Liver (tissue), 9 donors: ENCODE measurements around the gene APIP. TPM values are rescaled to one million over a fixed set of nuclear protein-coding genes. Genes with fewer than 3 reads are reported as not detected.
A peak's percentile ranks its signal among the peaks of the same experiment; 100 is the strongest.

Experiments
- DNase-seq: peaks from one replicate; pipeline ENCODE4 v3.0.0-alpha.2; 2017; ENCODE audit warnings: low spot score
- H3K27ac ChIP-seq, 2 donors: one replicate each; pipeline ENCODE4 v1.7.0; 2013; ENCODE audit warnings: inconsistent platforms in 2 of 2, low read length in 2 of 2, control low read depth in 1 of 2, low read depth in 1 of 2, mild to moderate bottlenecking in 1 of 2
- H3K27me3 ChIP-seq, 4 donors: one replicate each; pipeline versions ENCODE4 v1.6.1 to v1.7.0; 2013; ENCODE audit warnings: low read length in 3 of 4, inconsistent platforms in 1 of 4, mild to moderate bottlenecking in 1 of 4, moderate library complexity in 1 of 4; ENCODE audit not compliant: control insufficient read depth in 4 of 4, insufficient read depth in 4 of 4
- H3K36me3 ChIP-seq, 4 donors: one replicate each; pipeline versions ENCODE4 v1.6.1 to v1.7.0; 2013; ENCODE audit warnings: low read length in 3 of 4, mild to moderate bottlenecking in 3 of 4, low read depth in 1 of 4, moderate library complexity in 1 of 4; ENCODE audit not compliant: control insufficient read depth in 4 of 4, insufficient read depth in 3 of 4
- H3K4me1 ChIP-seq, 4 donors: one replicate each; pipeline versions ENCODE4 v1.6.1 to v1.7.0; 2013; ENCODE audit warnings: low read length in 3 of 4, mild to moderate bottlenecking in 3 of 4, moderate library complexity in 1 of 4; ENCODE audit not compliant: control insufficient read depth in 4 of 4, insufficient read depth in 4 of 4
- H3K4me3 ChIP-seq, 3 donors: one replicate each; pipeline versions ENCODE4 v1.6.1 to v1.7.0; 2013; ENCODE audit warnings: low read length in 3 of 3, control low read depth in 1 of 3, low read depth in 1 of 3, mild to moderate bottlenecking in 1 of 3
- H3K9ac ChIP-seq, 2 donors: one replicate each; pipeline ENCODE4 v1.7.0; 2013; ENCODE audit warnings: low read length in 2 of 2, mild to moderate bottlenecking in 2 of 2, moderate library complexity in 2 of 2, control low read depth in 1 of 2, low read depth in 1 of 2
- H3K9me3 ChIP-seq, 4 donors: one replicate each; pipeline versions ENCODE4 v1.6.1 to v1.7.0; 2013; ENCODE audit warnings: low read length in 3 of 4; ENCODE audit not compliant: control insufficient read depth in 4 of 4
- CTCF ChIP-seq: fragments of 150-350 bp; IDR thresholded peaks from 2 replicates; pipeline ENCODE4 v1.5.1; 2017; ENCODE audit warnings: improper control_type of control experiment, low read depth, low read length; ENCODE audit not compliant: missing input control
- EGR1 ChIP-seq, 2 donors: IDR thresholded peaks; 2 replicates each; pipeline ENCODE4 v1.6.1; 2016 to 2018; ENCODE audit warnings: antibody characterized with exemption in 2 of 2, low read depth in 2 of 2
- FOXA1 ChIP-seq: IDR thresholded peaks from 2 replicates; pipeline ENCODE4 v1.6.1; 2016; ENCODE audit warnings: antibody characterized with exemption
- FOXA2 ChIP-seq: IDR thresholded peaks from 2 replicates; pipeline ENCODE4 v1.6.1; 2016; ENCODE audit warnings: antibody characterized with exemption
- GABPA ChIP-seq, 2 donors: IDR thresholded peaks in 1 of 2; conservative IDR thresholded peaks in 1 of 2; 2 replicates each; pipeline ENCODE4 v1.6.1; 2016; ENCODE audit warnings: antibody characterized with exemption in 2 of 2, mild to moderate bottlenecking in 1 of 2, moderate library complexity in 1 of 2
- HNF4A ChIP-seq, 2 donors: conservative IDR thresholded peaks; 2 replicates each; pipeline ENCODE4 v1.6.1; 2016; ENCODE audit warnings: antibody characterized with exemption in 2 of 2, mild to moderate bottlenecking in 2 of 2
- HNF4G ChIP-seq: IDR thresholded peaks from 2 replicates; pipeline ENCODE4 v1.6.1; 2016; ENCODE audit warnings: antibody characterized with exemption
- JUND ChIP-seq, 2 donors: IDR thresholded peaks; 2 replicates each; pipeline ENCODE4 v1.6.1; 2016; ENCODE audit warnings: antibody characterized with exemption in 2 of 2
- MAX ChIP-seq: IDR thresholded peaks from 2 replicates; pipeline ENCODE4 v1.6.1; 2016; ENCODE audit warnings: antibody characterized with exemption
- NR2F2 ChIP-seq: IDR thresholded peaks from 2 replicates; pipeline ENCODE4 v1.6.1; 2016; ENCODE audit warnings: antibody characterized with exemption
- RAD21 ChIP-seq, 2 donors: IDR thresholded peaks; 2 replicates each; pipeline ENCODE4 v1.6.1; 2016; ENCODE audit warnings: antibody characterized with exemption in 2 of 2, mild to moderate bottlenecking in 2 of 2
- RXRA ChIP-seq, 2 donors: IDR thresholded peaks; 2 replicates each; pipeline ENCODE4 v1.6.1; 2017 to 2018; ENCODE audit warnings: antibody characterized with exemption in 2 of 2, mild to moderate bottlenecking in 1 of 2
- SP1 ChIP-seq: IDR thresholded peaks from 2 replicates; pipeline ENCODE4 v1.6.1; 2018; ENCODE audit warnings: antibody characterized with exemption, mild to moderate bottlenecking
- TAF1 ChIP-seq: conservative IDR thresholded peaks from 2 replicates; pipeline ENCODE4 v1.6.1; 2016; ENCODE audit warnings: antibody characterized with exemption, mild to moderate bottlenecking
- YY1 ChIP-seq: IDR thresholded peaks from 2 replicates; pipeline ENCODE4 v1.6.1; 2016; ENCODE audit warnings: antibody characterized with exemption, mild to moderate bottlenecking
- ZBTB33 ChIP-seq: IDR thresholded peaks from 2 replicates; pipeline ENCODE4 v1.6.1; 2016; ENCODE audit warnings: antibody characterized with exemption
- WGBS: extraction: QIAGEN DNeasy Blood & Tissue Kit; methylation state at CpG from one replicate; pipeline ENCODE4 v1.1.7; 2013; 5-methylcytosine and 5-hydroxymethylcytosine counted together
- polyA plus RNA-seq, 2 donors: library from polyadenylated mRNA; stranded (reverse) in 1 of 2; unstranded in 1 of 2; fragments of 200-250 nt in 1 of 2; fragments of >200 nt in 1 of 2; fragmentation: Nextera tagmentation in 1 of 2; extraction: Ambion mirVana in 1 of 2; gene quantifications; one replicate each; pipeline versions ENCODE4 v1.2.1 to v1.2.3, GENCODE V29; 2013 to 2015
- total RNA-seq, 2 donors: library from RNA; depleted of rRNA; stranded (reverse); fragments of >200 nt; gene quantifications; one replicate each; pipeline ENCODE4 v1.2.3, GENCODE V29; 2014
- TF ChIP-seq, protein P1 (sequence below): IDR thresholded peaks from 2 replicates; pipeline ENCODE4 v1.6.1; 2016; ENCODE audit warnings: antibody characterized with exemption
- TF ChIP-seq, protein P2 (sequence below): IDR thresholded peaks from 2 replicates; pipeline ENCODE4 v1.6.1; 2016; ENCODE audit warnings: antibody characterized with exemption, mild to moderate bottlenecking
- donor health status: healthy.
- donor health status: healthy.
- donor health status: healthy.
- donor health status: healthy.
- donor health status: healthy.

Gene APIP
- total and polyA plus RNA-seq, 4 donors: 13.4 to 26.3 (median 16.5) TPM

DNA sequence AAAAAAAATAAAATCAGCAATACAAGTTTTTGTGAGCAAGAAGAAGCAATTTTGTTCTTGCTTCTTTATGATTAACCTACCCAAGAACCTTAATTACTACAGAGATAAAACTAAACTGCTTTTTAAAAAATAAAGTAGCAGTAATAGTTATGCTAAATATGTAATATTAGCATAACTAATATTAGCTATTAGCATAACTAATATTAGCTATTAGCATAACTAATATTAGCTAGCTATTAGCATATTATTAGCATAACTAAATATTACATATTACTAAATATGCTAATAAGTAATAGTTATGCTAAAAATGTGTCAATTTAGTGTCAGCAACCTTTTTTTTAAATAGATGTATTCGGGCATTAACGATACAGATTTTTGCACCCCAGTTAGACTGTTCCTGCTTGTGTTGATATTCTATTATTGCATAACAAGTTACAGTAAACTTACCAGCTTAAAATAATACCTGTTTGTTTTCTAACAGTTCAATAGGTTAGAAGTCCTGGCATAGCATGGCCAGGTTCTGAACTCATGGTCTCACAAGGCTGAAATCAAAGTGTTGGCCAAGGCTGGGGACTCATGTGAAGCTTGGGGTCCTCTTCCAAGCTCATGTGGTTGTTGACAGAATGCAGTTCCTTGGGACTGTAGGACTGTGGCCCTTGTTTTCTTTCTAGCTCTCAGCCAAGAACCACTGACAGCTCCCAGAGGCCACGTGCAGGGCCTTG, 48.6 kb upstream of the APIP start:
- H3K4me3 ChIP-seq: no peak overlapping the region
- no peak for DNase-seq
- H3K9ac ChIP-seq: no peak overlapping the region
- H3K9me3 ChIP-seq: no peaks in the 10 kb centered on the region
- peaks cover 6 to 11% (median 8%) of the 10 kb centered on the region in 4 donors for H3K4me1 ChIP-seq
- TF ChIP-seq RXRA (IDR thresholded peaks at IDR 0.05): peak; percentile 30 to 51
- peak; percentile 44 to 59 for TF ChIP-seq HNF4A (conservative IDR thresholded peaks at IDR 0.05)
- TF ChIP-seq FOXA2: no peak
- H3K36me3 ChIP-seq: peaks cover 0 to 8% (median under 1%) of the 10 kb centered on the region in 4 donors
- 44% methylated on average over 3 of the region's 3 CpGs for WGBS
- no peak overlapping the region for H3K27ac ChIP-seq
- no peaks in the 10 kb centered on the region for H3K27me3 ChIP-seq

- Histone ChIP-seq H3K4me3 (no peak overlapping the region), H3K9ac (no peak overlapping the region), H3K27me3 (no peaks in the 10 kb centered on the region), H3K4me1 (peaks cover 3 to 7% (median 5%) of the 10 kb centered on the region in 4 donors), H3K9me3 (no peaks in the 10 kb centered on the region), H3K36me3 (peaks cover 0 to 8% (median under 1%) of the 10 kb centered on the region in 4 donors), H3K27ac (no peak overlapping the region)
- TF ChIP-seq GABPA (IDR thresholded peaks at IDR 0.05 in 1 of 2, conservative IDR thresholded peaks at IDR 0.05 in 1 of 2) (no peak), MAX (no peak), RXRA (IDR thresholded peaks at IDR 0.05) (no peak), CTCF (no peak), FOXA1 (no peak), JUND (IDR thresholded peaks at IDR 0.05) (no peak), NR2F2 (no peak), HNF4A (conservative IDR thresholded peaks at IDR 0.05) (no peak), HNF4G (no peak), SP1 (no peak), ZBTB33 (no peak), RAD21 (IDR thresholded peaks at IDR 0.05) (no peak), YY1 (no peak), TAF1 (no peak), FOXA2 (no peak), EGR1 (IDR thresholded peaks at IDR 0.05; ENCODE audit: low read depth in 2 of 2) (no peak)
- TF ChIP-seq, protein P1, sequence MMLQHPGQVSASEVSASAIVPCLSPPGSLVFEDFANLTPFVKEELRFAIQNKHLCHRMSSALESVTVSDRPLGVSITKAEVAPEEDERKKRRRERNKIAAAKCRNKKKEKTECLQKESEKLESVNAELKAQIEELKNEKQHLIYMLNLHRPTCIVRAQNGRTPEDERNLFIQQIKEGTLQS: no peak
- TF ChIP-seq, protein P2, sequence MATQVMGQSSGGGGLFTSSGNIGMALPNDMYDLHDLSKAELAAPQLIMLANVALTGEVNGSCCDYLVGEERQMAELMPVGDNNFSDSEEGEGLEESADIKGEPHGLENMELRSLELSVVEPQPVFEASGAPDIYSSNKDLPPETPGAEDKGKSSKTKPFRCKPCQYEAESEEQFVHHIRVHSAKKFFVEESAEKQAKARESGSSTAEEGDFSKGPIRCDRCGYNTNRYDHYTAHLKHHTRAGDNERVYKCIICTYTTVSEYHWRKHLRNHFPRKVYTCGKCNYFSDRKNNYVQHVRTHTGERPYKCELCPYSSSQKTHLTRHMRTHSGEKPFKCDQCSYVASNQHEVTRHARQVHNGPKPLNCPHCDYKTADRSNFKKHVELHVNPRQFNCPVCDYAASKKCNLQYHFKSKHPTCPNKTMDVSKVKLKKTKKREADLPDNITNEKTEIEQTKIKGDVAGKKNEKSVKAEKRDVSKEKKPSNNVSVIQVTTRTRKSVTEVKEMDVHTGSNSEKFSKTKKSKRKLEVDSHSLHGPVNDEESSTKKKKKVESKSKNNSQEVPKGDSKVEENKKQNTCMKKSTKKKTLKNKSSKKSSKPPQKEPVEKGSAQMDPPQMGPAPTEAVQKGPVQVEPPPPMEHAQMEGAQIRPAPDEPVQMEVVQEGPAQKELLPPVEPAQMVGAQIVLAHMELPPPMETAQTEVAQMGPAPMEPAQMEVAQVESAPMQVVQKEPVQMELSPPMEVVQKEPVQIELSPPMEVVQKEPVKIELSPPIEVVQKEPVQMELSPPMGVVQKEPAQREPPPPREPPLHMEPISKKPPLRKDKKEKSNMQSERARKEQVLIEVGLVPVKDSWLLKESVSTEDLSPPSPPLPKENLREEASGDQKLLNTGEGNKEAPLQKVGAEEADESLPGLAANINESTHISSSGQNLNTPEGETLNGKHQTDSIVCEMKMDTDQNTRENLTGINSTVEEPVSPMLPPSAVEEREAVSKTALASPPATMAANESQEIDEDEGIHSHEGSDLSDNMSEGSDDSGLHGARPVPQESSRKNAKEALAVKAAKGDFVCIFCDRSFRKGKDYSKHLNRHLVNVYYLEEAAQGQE: no peak
- 98% methylated on average over 5 of the region's 5 CpGs for WGBS
- DNase-seq: no peak
Measured at GRCh38 chr11:34963351-34963750, 47.2 kb upstream of the APIP start.
